Measurements from ENCODE around the gene SEPTIN5. TPM values are rescaled to one million over a fixed set of nuclear protein-coding genes. Genes with fewer than 3 reads are reported as not detected.
A peak's percentile ranks its signal among the peaks of the same experiment; 100 is the strongest.

SEPTIN5 gene
- total RNA-seq, 3 donors from 2014 or later (not counting 1 experiment from before 2014, with no cell fraction given), result 0.52 to 4.5 (median 1.9) TPM

DNA sequence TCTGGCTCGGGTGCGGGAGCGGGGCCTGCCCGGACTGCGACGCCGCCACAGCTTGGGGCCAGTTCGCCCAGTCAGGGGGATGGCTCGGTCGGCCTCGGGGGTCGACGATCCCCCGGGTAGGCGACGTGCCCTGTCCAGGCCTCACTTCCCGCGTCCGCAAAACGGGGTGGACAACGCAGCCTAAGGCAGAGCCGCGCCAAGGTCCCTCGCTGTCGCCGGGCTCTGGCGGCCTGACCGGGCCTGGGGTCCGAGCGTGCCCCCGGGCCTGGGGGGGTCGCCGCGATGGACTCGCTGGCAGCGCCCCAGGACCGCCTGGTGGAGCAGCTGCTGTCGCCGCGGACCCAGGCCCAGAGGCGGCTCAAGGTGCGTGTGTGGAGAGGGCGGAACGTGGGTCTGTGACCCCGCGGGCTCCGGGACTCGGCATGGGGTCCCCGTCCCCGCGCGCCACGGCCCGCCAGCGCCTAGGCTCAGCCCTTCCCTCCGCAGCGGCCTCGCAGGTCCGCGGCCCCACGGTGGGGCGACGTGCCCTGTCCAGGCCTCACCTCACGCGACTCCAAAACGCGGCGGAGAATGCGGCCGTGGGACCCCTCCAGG, 4.2 kb downstream of the SEPTIN5 start:
- intact Hi-C loops (cut with micrococcal nuclease), result loop anchor here (5.0 kb wide), 1 partner anchor 41 kb away; no protein-coding TSS in a partner anchor
- H3K4me1 Mint-ChIP-seq, result peaks cover 0 to 17% of the 10 kb centered on the region in 2 donors
- Histone ChIP-seq H3K4me1 (ENCODE audit: control insufficient read depth, insufficient read depth, low read length) (peaks cover 24% of the 10 kb centered on the region), H3K27ac (ENCODE audit: low read length) (no peak overlapping the region), H3K4me3 (ENCODE audit: low read length) (peak overlapping the region; percentile 18), H3K36me3 (ENCODE audit: control insufficient read depth, insufficient read depth, low read length) (no peaks in the 10 kb centered on the region), H3K9me3 (ENCODE audit: control insufficient read depth, insufficient read depth, low read length) (no peaks in the 10 kb centered on the region), H3K27me3 (ENCODE audit: control insufficient read depth, insufficient read depth, low read length) (peaks cover 32% of the 10 kb centered on the region)
- H3K4me3 Mint-ChIP-seq, result peak overlapping the region; percentile 75
- DNase-seq, result no peak
- H3K27ac Mint-ChIP-seq, result no peak overlapping the region
- WGBS (ENCODE audit: insufficient coverage), result under 1% methylated on average over 70 of the region's 70 CpGs
- TF ChIP-seq, protein P1, sequence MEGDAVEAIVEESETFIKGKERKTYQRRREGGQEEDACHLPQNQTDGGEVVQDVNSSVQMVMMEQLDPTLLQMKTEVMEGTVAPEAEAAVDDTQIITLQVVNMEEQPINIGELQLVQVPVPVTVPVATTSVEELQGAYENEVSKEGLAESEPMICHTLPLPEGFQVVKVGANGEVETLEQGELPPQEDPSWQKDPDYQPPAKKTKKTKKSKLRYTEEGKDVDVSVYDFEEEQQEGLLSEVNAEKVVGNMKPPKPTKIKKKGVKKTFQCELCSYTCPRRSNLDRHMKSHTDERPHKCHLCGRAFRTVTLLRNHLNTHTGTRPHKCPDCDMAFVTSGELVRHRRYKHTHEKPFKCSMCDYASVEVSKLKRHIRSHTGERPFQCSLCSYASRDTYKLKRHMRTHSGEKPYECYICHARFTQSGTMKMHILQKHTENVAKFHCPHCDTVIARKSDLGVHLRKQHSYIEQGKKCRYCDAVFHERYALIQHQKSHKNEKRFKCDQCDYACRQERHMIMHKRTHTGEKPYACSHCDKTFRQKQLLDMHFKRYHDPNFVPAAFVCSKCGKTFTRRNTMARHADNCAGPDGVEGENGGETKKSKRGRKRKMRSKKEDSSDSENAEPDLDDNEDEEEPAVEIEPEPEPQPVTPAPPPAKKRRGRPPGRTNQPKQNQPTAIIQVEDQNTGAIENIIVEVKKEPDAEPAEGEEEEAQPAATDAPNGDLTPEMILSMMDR (IDR thresholded peaks at IDR 0.05), result no peak
- peaks cover 21 to 38% of the 10 kb centered on the region in 2 donors for H3K27me3 Mint-ChIP-seq (ENCODE audit: low read depth in 2 of 2)
- no peaks in the 10 kb centered on the region for H3K36me3 Mint-ChIP-seq
- no peak for ATAC-seq
- no peaks in the 10 kb centered on the region for H3K9me3 Mint-ChIP-seq

DNA sequence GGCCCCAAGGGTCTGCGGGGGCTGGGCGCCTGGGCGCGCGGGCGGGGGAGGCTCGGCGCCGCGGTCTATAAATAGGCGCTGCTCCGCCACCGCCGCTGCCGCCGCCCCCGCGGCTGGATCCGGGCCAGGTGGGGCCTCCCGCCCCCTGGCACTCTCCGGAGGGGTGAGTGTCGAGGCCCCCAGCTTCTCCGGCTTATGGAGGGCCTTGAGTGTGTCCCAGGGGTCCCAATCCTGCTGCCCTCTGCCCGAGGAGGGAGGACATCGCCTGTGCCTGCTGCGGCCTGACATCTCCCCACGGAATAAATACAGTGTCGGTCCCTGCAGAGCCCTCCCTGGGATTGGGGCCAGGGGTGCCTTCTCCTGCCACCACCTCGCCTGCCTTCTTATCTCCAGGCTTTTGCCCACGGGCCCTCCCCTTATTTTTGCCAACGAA, 4.8 kb downstream of the SEPTIN5 start:
- intact Hi-C loops (cut with micrococcal nuclease), result loop anchor here (5.0 kb wide), 1 partner anchor 42 kb away; no protein-coding TSS in a partner anchor
- H3K4me1 ChIP-seq (ENCODE audit: control insufficient read depth, insufficient read depth, low read length), result peaks cover 25% of the 10 kb centered on the region
- Mint-ChIP-seq H3K9me3 (no peaks in the 10 kb centered on the region), H3K4me3 (peak overlapping the region; percentile 78), H3K27me3 (ENCODE audit: low read depth in 2 of 2) (peaks cover 21 to 34% of the 10 kb centered on the region in 2 donors), H3K36me3 (no peaks in the 10 kb centered on the region), H3K27ac (no peak overlapping the region), H3K4me1 (peaks cover 0 to 18% of the 10 kb centered on the region in 2 donors)
- 8% methylated on average over 31 of the region's 31 CpGs for WGBS (ENCODE audit: insufficient coverage)
- peaks cover 29% of the 10 kb centered on the region for H3K27me3 ChIP-seq (ENCODE audit: control insufficient read depth, insufficient read depth, low read length)
- no peaks in the 10 kb centered on the region for H3K9me3 ChIP-seq (ENCODE audit: control insufficient read depth, insufficient read depth, low read length)
- no peak overlapping the region for H3K27ac ChIP-seq (ENCODE audit: low read length)
- ATAC-seq (no peak), DNase-seq (no peak)
- H3K36me3 ChIP-seq (ENCODE audit: control insufficient read depth, insufficient read depth, low read length), result no peaks in the 10 kb centered on the region
- TF ChIP-seq, protein P1 (IDR thresholded peaks at IDR 0.05), result no peak
- no peak overlapping the region for H3K4me3 ChIP-seq (ENCODE audit: low read length)

DNA sequence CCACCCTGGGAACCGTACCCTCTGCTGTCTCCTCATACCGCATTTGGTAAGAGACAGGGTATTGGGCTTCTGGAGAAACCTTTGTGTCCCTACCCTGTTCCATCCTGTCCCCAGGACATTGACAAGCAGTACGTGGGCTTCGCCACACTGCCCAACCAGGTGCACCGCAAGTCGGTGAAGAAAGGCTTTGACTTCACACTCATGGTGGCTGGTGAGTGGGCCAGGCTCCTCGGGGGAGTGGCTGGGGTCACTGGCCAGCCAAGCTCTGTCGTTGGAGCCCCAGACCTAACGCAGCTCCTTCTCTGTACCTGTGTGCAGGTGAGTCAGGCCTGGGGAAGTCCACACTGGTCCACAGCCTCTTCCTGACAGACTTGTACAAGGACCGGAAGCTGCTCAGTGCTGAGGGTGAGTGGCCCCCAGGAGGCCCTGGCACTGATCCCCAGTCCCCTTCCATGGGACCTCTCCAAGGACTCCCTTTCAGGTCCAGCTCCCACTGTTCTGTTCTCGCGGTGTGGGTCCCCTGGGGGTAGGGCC, 5.3 kb downstream of the SEPTIN5 start:
- Mint-ChIP-seq H3K9me3 (no peaks in the 10 kb centered on the region), H3K4me3 (peak overlapping the region; percentile 78), H3K4me1 (peaks cover 0 to 18% of the 10 kb centered on the region in 2 donors), H3K27me3 (ENCODE audit: low read depth in 2 of 2) (peaks cover 21 to 34% of the 10 kb centered on the region in 2 donors), H3K36me3 (no peaks in the 10 kb centered on the region), H3K27ac (no peak overlapping the region)
- no peaks in the 10 kb centered on the region for H3K36me3 ChIP-seq (ENCODE audit: control insufficient read depth, insufficient read depth, low read length)
- no peaks in the 10 kb centered on the region for H3K9me3 ChIP-seq (ENCODE audit: control insufficient read depth, insufficient read depth, low read length)
- no peak overlapping the region for H3K4me3 ChIP-seq (ENCODE audit: low read length)
- H3K4me1 ChIP-seq (ENCODE audit: control insufficient read depth, insufficient read depth, low read length), result peaks cover 28% of the 10 kb centered on the region
- intact Hi-C loops (cut with micrococcal nuclease), result loop anchor here (5.0 kb wide), 1 partner anchor 42 kb away; no protein-coding TSS in a partner anchor
- 89% methylated on average over 12 of the region's 12 CpGs for WGBS (ENCODE audit: insufficient coverage)
- ATAC-seq (no peak), DNase-seq (no peak)
- TF ChIP-seq, protein P1 (IDR thresholded peaks at IDR 0.05), result no peak
- H3K27me3 ChIP-seq (ENCODE audit: control insufficient read depth, insufficient read depth, low read length), result peaks cover 31% of the 10 kb centered on the region
- no peak overlapping the region for H3K27ac ChIP-seq (ENCODE audit: low read length)

All from natural killer cell (primary cell).